Neural cell (in vitro differentiated cells): ENCODE measurements around the gene CSAD. TPM values are rescaled to one million over a fixed set of nuclear protein-coding genes. Genes with fewer than 3 reads are reported as not detected.
"Not testable (repeated sequence)": the region's sequence is repeated elsewhere in the genome, so short reads cannot be mapped to it uniquely, and the experiment has no call there.

Experiments used
- H2AFZ ChIP-seq: fragments of 200-600, 300-800 bp; sonication (generic), shearing (Covaris generic); 2 replicates; pipeline ENCODE4 v1.6.0; 2014; ENCODE audit warnings: low read depth, mild to moderate bottlenecking, antibody characterized with exemption, low read length, moderate library complexity
- H3F3A ChIP-seq: fragments of 200-600 bp; shearing (Covaris generic); 2 replicates; pipeline ENCODE4 v1.6.1; 2016; ENCODE audit warnings: mild to moderate bottlenecking, moderate library complexity, mixed read lengths, antibody characterized with exemption, low read length; ENCODE audit not compliant: insufficient read depth, poor library complexity, severe bottlenecking
- H3K27ac ChIP-seq: fragments of 200-600, 300-800 bp; sonication (generic), shearing (Covaris generic); 2 replicates; pipeline ENCODE4 v1.5.1; 2014; ENCODE audit warnings: mild to moderate bottlenecking, low read length, moderate library complexity
- H3K27me3 ChIP-seq: fragments of 300-800, 200-600 bp; sonication (generic), shearing (Covaris generic); 2 replicates; pipeline ENCODE4 v1.6.0; 2014; ENCODE audit warnings: mild to moderate bottlenecking, low read depth, low read length, moderate library complexity; ENCODE audit not compliant: insufficient read depth
- H3K36me3 ChIP-seq: fragments of 300-800, 200-600 bp; sonication (generic), shearing (Covaris generic); 2 replicates; pipeline ENCODE4 v1.5.1; 2014; ENCODE audit warnings: mild to moderate bottlenecking, antibody characterized with exemption, low read length, moderate library complexity; ENCODE audit not compliant: insufficient read depth
- H3K4me2 ChIP-seq: fragments of 300-800, 200-600 bp; sonication (generic), shearing (Covaris generic); 2 replicates; pipeline ENCODE4 v1.6.0; 2014; ENCODE audit warnings: mild to moderate bottlenecking, low read length
- H3K4me3 ChIP-seq: fragments of 300-800, 200-600 bp; sonication (generic), shearing (Covaris generic); 2 replicates; pipeline ENCODE4 v1.5.1; 2014; ENCODE audit warnings: mild to moderate bottlenecking, low read length, moderate library complexity
- H3K79me2 ChIP-seq: fragments of 200-600 bp; shearing (Covaris generic); replicated peaks from 2 replicates; pipeline ENCODE4 v1.6.0; 2014; ENCODE audit warnings: mild to moderate bottlenecking, low read length, moderate library complexity; ENCODE audit not compliant: insufficient read depth
- H3K9ac ChIP-seq: fragments of 300-800, 200-600 bp; sonication (generic), shearing (Covaris generic); 2 replicates; pipeline ENCODE4 v1.6.1; 2016; ENCODE audit warnings: mild to moderate bottlenecking, low read length, mixed read lengths
- H3K9me2 ChIP-seq: fragments of 200-600 bp; shearing (Covaris generic); 2 replicates; pipeline ENCODE4 v1.6.1; 2016; ENCODE audit warnings: mild to moderate bottlenecking, low read length, mixed read lengths; ENCODE audit not compliant: insufficient read depth
- H3K9me3 ChIP-seq: fragments of 200-600, 300-800 bp; sonication (generic), shearing (Covaris generic); 2 replicates; pipeline ENCODE4 v1.6.1; 2016; ENCODE audit warnings: mild to moderate bottlenecking, mixed run types, low read length, moderate library complexity, mixed read lengths
- H4K20me1 ChIP-seq: fragments of 200-600 bp; shearing (Covaris generic); 2 replicates; pipeline ENCODE4 v1.6.1; 2016; ENCODE audit warnings: mild to moderate bottlenecking, mixed run types; ENCODE audit not compliant: insufficient read depth
- EP300 ChIP-seq: fragments of 450-650 bp; conservative IDR thresholded peaks from 2 replicates; pipeline ENCODE4 v1.6.1; 2014; ENCODE audit warnings: antibody characterized with exemption, mild to moderate bottlenecking, moderate library complexity; ENCODE audit not compliant: poor library complexity, severe bottlenecking
- EZH2 ChIP-seq: fragments of 200-600, 300-800 bp; shearing (Covaris generic), sonication (generic); IDR thresholded peaks from 2 replicates; pipeline ENCODE4 v1.6.1; 2014; ENCODE audit warnings: antibody characterized with exemption, low read length, borderline replicate concordance, mild to moderate bottlenecking; ENCODE audit not compliant: insufficient read depth, poor library complexity, severe bottlenecking
- MXI1 ChIP-seq: fragments of 450-650 bp; conservative IDR thresholded peaks from 2 replicates; pipeline ENCODE4 v1.6.1; 2014; ENCODE audit warnings: antibody characterized with exemption, mild to moderate bottlenecking; ENCODE audit not compliant: poor library complexity, severe bottlenecking
- POLR2AphosphoS5 ChIP-seq: IDR thresholded peaks from 2 replicates; pipeline ENCODE4 v1.6.1; 2012
- RAD21 ChIP-seq: fragments of 450-650 bp; conservative IDR thresholded peaks from 2 replicates; pipeline ENCODE4 v1.6.1; 2014; ENCODE audit warnings: antibody characterized with exemption, mild to moderate bottlenecking, moderate library complexity
- SMC3 ChIP-seq: fragments of 450-650 bp; conservative IDR thresholded peaks from 2 replicates; pipeline ENCODE4 v1.6.1; 2014; ENCODE audit warnings: antibody characterized with exemption, mild to moderate bottlenecking, moderate library complexity; ENCODE audit not compliant: poor library complexity
- TAF1 ChIP-seq: IDR thresholded peaks from 2 replicates; pipeline ENCODE4 v1.6.1; 2012; ENCODE audit warnings: low read depth
- polyA plus RNA-seq: library from polyadenylated mRNA; depleted of rRNA; stranded (reverse); fragments of >200 nt; gene quantifications from 2 replicates; pipeline ENCODE4 v1.2.3, GENCODE V29; 2014
- TF ChIP-seq, protein P1 (sequence below): fragments of 450-650 bp; IDR thresholded peaks from 2 replicates; pipeline ENCODE4 v1.5.1; 2014; ENCODE audit warnings: antibody characterized with exemption, mild to moderate bottlenecking, moderate library complexity; ENCODE audit not compliant: poor library complexity, severe bottlenecking
- TF ChIP-seq, protein P2 (sequence below): IDR thresholded peaks from 2 replicates; pipeline ENCODE4 v1.6.1; 2012; ENCODE audit warnings: borderline replicate concordance

CSAD gene
- polyA plus RNA-seq, 1 donor from 2014 or later, result 41.9 TPM

DNA sequence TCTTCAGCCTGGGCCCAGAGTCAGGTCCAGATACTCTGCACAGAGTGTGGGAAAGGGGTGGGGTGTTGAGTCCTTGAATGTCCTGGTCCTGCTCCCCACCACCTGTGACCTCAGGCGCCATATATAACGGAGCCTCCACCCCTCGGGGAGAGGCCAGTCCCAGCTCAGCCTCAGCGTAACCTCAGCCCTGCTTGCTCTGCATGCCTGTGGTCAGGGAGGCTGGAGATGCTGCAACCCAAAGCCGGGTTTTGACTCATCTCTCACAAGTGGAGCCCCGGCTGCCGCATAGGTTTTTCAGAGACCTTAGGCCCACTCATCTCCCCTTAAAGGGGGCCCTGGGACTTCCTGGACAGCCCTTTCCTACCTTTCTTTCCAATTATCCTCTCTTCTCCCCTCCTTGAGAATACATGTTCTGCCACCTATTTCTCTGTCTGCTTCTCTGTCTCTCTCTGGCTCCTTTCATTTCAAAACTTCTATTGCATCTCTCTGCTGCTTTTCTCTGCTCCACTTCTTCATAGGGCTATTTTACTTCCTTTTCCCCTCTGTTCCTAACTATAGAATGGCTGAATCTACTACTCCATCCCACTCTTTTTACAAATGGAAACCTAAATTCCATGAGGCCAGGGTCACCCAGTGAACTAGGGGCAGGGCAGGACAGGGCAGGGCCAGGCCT, 25.2 kb upstream of the CSAD start:
- H3K36me3 ChIP-seq, result no peaks in the 10 kb centered on the region
- no peak overlapping the region for H3K9ac ChIP-seq
- no peak overlapping the region for H2AFZ ChIP-seq
- no peaks in the 10 kb centered on the region for H4K20me1 ChIP-seq
- H3K9me2 ChIP-seq, result no peaks in the 10 kb centered on the region
- H3K4me3 ChIP-seq, result no peak overlapping the region
- H3K79me2 ChIP-seq, result no peaks in the 10 kb centered on the region
- TF ChIP-seq TAF1 (no peak), SMC3 (no peak), EZH2 (no peak), MXI1 (no peak)
- TF ChIP-seq, protein P1, sequence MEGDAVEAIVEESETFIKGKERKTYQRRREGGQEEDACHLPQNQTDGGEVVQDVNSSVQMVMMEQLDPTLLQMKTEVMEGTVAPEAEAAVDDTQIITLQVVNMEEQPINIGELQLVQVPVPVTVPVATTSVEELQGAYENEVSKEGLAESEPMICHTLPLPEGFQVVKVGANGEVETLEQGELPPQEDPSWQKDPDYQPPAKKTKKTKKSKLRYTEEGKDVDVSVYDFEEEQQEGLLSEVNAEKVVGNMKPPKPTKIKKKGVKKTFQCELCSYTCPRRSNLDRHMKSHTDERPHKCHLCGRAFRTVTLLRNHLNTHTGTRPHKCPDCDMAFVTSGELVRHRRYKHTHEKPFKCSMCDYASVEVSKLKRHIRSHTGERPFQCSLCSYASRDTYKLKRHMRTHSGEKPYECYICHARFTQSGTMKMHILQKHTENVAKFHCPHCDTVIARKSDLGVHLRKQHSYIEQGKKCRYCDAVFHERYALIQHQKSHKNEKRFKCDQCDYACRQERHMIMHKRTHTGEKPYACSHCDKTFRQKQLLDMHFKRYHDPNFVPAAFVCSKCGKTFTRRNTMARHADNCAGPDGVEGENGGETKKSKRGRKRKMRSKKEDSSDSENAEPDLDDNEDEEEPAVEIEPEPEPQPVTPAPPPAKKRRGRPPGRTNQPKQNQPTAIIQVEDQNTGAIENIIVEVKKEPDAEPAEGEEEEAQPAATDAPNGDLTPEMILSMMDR, result no peak
- TF ChIP-seq, protein P2, sequence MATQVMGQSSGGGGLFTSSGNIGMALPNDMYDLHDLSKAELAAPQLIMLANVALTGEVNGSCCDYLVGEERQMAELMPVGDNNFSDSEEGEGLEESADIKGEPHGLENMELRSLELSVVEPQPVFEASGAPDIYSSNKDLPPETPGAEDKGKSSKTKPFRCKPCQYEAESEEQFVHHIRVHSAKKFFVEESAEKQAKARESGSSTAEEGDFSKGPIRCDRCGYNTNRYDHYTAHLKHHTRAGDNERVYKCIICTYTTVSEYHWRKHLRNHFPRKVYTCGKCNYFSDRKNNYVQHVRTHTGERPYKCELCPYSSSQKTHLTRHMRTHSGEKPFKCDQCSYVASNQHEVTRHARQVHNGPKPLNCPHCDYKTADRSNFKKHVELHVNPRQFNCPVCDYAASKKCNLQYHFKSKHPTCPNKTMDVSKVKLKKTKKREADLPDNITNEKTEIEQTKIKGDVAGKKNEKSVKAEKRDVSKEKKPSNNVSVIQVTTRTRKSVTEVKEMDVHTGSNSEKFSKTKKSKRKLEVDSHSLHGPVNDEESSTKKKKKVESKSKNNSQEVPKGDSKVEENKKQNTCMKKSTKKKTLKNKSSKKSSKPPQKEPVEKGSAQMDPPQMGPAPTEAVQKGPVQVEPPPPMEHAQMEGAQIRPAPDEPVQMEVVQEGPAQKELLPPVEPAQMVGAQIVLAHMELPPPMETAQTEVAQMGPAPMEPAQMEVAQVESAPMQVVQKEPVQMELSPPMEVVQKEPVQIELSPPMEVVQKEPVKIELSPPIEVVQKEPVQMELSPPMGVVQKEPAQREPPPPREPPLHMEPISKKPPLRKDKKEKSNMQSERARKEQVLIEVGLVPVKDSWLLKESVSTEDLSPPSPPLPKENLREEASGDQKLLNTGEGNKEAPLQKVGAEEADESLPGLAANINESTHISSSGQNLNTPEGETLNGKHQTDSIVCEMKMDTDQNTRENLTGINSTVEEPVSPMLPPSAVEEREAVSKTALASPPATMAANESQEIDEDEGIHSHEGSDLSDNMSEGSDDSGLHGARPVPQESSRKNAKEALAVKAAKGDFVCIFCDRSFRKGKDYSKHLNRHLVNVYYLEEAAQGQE, result no peak
- no peaks in the 10 kb centered on the region for H3F3A ChIP-seq
- H3K27ac ChIP-seq, result no peak overlapping the region
- no peaks in the 10 kb centered on the region for H3K27me3 ChIP-seq
- H3K9me3 ChIP-seq, result no peaks in the 10 kb centered on the region
- no peak overlapping the region for H3K4me2 ChIP-seq

DNA sequence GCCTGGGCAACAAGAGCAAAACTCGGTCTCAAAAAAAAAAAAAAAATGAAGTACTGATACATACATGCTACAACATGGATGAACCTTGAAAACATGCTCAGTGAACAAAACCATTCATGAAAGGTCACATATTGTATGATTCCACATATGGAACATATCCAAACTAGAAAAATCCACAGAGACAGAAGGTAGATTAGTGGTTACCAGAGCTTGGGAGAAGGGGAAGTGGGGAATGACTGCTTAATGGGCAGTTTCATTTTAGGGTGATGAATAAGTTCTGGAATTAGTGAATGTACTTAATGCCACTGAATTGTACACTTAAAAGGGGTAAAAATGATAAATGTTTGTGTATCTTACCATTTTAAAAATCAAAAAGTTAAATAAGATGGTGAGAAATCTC, 23.6 kb upstream of the CSAD start:
- no peaks in the 10 kb centered on the region for H3K36me3 ChIP-seq
- TF ChIP-seq MXI1, result no peak
- no peak for TF ChIP-seq EZH2
- TF ChIP-seq, protein P1, result no peak
- no peak for TF ChIP-seq RAD21
- TF ChIP-seq SMC3, result no peak
- no peak for TF ChIP-seq POLR2AphosphoS5
- TF ChIP-seq, protein P2, result no peak
- no peak for TF ChIP-seq EP300
- TF ChIP-seq TAF1, result no peak
- no peak overlapping the region for H2AFZ ChIP-seq
- H3K79me2 ChIP-seq, result no peaks in the 10 kb centered on the region
- H3K4me3 ChIP-seq, result no peak overlapping the region
- H3K27ac ChIP-seq, result no peak overlapping the region
- no peaks in the 10 kb centered on the region for H3F3A ChIP-seq
- no peaks in the 10 kb centered on the region for H4K20me1 ChIP-seq
- no peak overlapping the region for H3K9ac ChIP-seq
- no peaks in the 10 kb centered on the region for H3K27me3 ChIP-seq
- H3K9me2 ChIP-seq, result no peaks in the 10 kb centered on the region
- H3K9me3 ChIP-seq, result no peaks in the 10 kb centered on the region
- no peak overlapping the region for H3K4me2 ChIP-seq

DNA sequence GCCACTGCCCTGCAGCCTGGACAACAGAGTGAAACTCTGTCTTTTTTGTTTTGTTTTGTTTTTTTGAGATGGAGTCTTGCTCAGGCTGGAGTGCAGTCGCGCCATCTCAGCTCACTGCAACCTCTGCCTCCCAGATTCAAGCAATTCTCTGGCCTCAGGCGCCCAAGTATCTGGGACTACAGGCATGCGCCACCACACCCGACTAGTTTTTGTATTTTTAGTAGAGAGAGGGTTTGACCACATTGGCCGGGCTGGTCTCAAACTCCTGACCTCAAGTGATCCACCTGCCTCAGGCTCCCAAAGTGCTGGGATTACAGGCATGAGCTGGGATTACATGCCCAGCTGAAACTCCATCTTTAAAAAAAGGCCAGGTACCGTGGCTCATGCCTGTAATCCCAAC, 21.6 kb upstream of the CSAD start:
- not testable (repeated sequence) for H3F3A ChIP-seq, H3K4me3 ChIP-seq, H3K36me3 ChIP-seq, H3K27ac ChIP-seq, H3K9ac ChIP-seq, H3K9me3 ChIP-seq, H4K20me1 ChIP-seq, H3K9me2 ChIP-seq, H3K79me2 ChIP-seq, H2AFZ ChIP-seq, H3K4me2 ChIP-seq
- H3K27me3 ChIP-seq, result peaks cover 13% of the 10 kb centered on the region
